K562 (cell line): Measurements from ENCODE around the gene RPS27. TPM values are rescaled to one million over a fixed set of nuclear protein-coding genes. Genes with fewer than 3 reads are reported as not detected.
A peak's percentile ranks its signal among the peaks of the same experiment; 100 is the strongest.

Experiments used
- ARID3A ChIP-seq: IDR thresholded peaks from 2 replicates; pipeline ENCODE4 v1.6.1; 2012; ENCODE audit warnings: low read depth, low read length, improper control_type of control experiment, borderline replicate concordance
- BRF1 ChIP-seq: IDR thresholded peaks from 3 replicates; pipeline ENCODE4 v1.6.1; 2011; ENCODE audit warnings: borderline replicate concordance, mild to moderate bottlenecking; ENCODE audit not compliant: insufficient read length; ENCODE audit errors: extremely low read depth
- CEBPB ChIP-seq: fragments of 450-650 bp; IDR thresholded peaks from 2 replicates; pipeline ENCODE4 v1.6.1; 2016; ENCODE audit warnings: missing genetic modification characterization, missing compliant biosample characterization
- DIDO1 ChIP-seq: fragments of 450-650 bp; IDR thresholded peaks from 2 replicates; pipeline ENCODE4 v1.6.1; 2016; ENCODE audit warnings: low read depth, missing biosample characterization, missing genetic modification characterization
- FOXK1 ChIP-seq: sonication (generic); formaldehyde crosslinking; IDR thresholded peaks from 2 replicates; pipeline ENCODE4 v1.8.0; 2022; ENCODE audit warnings: missing genetic modification reagents, mild to moderate bottlenecking, borderline replicate concordance
- KHSRP ChIP-seq: fragments of 450-650 bp; IDR thresholded peaks from 2 replicates; pipeline ENCODE4 v1.6.1; 2017
- NFE2L1 ChIP-seq: fragments of 450-650 bp; IDR thresholded peaks from 2 replicates; pipeline ENCODE4 v1.6.1; 2016; ENCODE audit warnings: missing genetic modification characterization, low read depth, mild to moderate bottlenecking, missing compliant biosample characterization, moderate library complexity, borderline replicate concordance
- PHTF2 ChIP-seq: fragments of 250-450 bp; sonication (Bioruptor Pico); IDR thresholded peaks from 2 replicates; pipeline ENCODE4 v1.5.0; 2021; ENCODE audit warnings: mild to moderate bottlenecking
- POLR2B ChIP-seq: fragments of 450-650 bp; IDR thresholded peaks from 2 replicates; pipeline ENCODE4 v1.6.1; 2018; ENCODE audit warnings: low read depth; ENCODE audit not compliant: partially characterized antibody
- RBM15 ChIP-seq: fragments of 200-400 bp; formaldehyde crosslinking; IDR thresholded peaks from 2 replicates; pipeline ENCODE4 v1.6.1; 2018; ENCODE audit warnings: mild to moderate bottlenecking, low read length, moderate library complexity; ENCODE audit not compliant: insufficient read depth
- RFX5 ChIP-seq: IDR thresholded peaks from 2 replicates; pipeline ENCODE4 v1.6.1; 2011; ENCODE audit warnings: low read depth, mild to moderate bottlenecking, improper control_type of control experiment, low read length
- SMAD4 ChIP-seq: fragments of 250-450 bp; sonication (Bioruptor Pico); conservative IDR thresholded peaks from 2 replicates; pipeline ENCODE4 v1.8.0; 2021; ENCODE audit warnings: inconsistent platforms, mild to moderate bottlenecking, moderate library complexity
- STAT6 ChIP-seq: sonication (generic); formaldehyde crosslinking; IDR thresholded peaks from 2 replicates; pipeline ENCODE4 v1.8.1; 2023; ENCODE audit warnings: mild to moderate bottlenecking, missing genetic modification reagents
- TAF1 ChIP-seq: IDR thresholded peaks from 2 replicates; pipeline ENCODE4 v1.6.1; 2011; ENCODE audit warnings: mild to moderate bottlenecking, low read length, moderate library complexity; ENCODE audit not compliant: insufficient read depth, control insufficient read depth, severe bottlenecking; ENCODE audit errors: extremely low read depth
- THRA ChIP-seq: fragments of 450-650 bp; IDR thresholded peaks from 2 replicates; pipeline ENCODE4 v1.6.1; 2017; ENCODE audit warnings: mild to moderate bottlenecking, moderate library complexity
- TRIM28 ChIP-seq: fragments of 450-650 bp; IDR thresholded peaks from 2 replicates; pipeline ENCODE4 v1.6.1; 2017
- YY1 ChIP-seq, 3 experiments: IDR thresholded peaks; 2 replicates each; pipeline ENCODE4 v1.6.1; 2011; ENCODE audit warnings: low read length in 2 of 3, mild to moderate bottlenecking in 2 of 3, moderate library complexity in 2 of 3, borderline replicate concordance in 1 of 3, control low read depth in 1 of 3, low read depth in 1 of 3; ENCODE audit not compliant: insufficient read depth in 3 of 3, insufficient replicate concordance in 2 of 3, control insufficient read depth in 1 of 3, insufficient read length in 1 of 3; ENCODE audit errors: extremely low read depth in 1 of 3
- ZNF175 ChIP-seq: fragments of 200-800 bp; sonication (Bioruptor generic); IDR thresholded peaks from 2 replicates; pipeline ENCODE4 v1.6.1; 2016; ENCODE audit warnings: low read depth, mild to moderate bottlenecking, missing genetic modification characterization, missing compliant biosample characterization
- polyA plus RNA-seq, 8 experiments: library from polyadenylated mRNA; depleted of rRNA in 4 of 8; stranded (reverse) in 5 of 8; unstranded in 3 of 8; fragments of >200 nt; fragmentation: Nextera tagmentation in 2 of 8; fragmentation: Illumina TruSeq in 1 of 8; extraction: Ambion mirVana in 2 of 8; extraction: Trizol in 1 of 8; gene quantifications; 2 replicates each; pipeline versions ENCODE4 v1.2.1 to v1.2.3, GENCODE V29; 2011 to 2014; ENCODE audit warnings: inconsistent platforms in 1 of 8, missing spikeins in 1 of 8
- total RNA-seq, 7 experiments: library from RNA; depleted of rRNA in 6 of 7; stranded (reverse); fragments of >200 nt in 6 of 7; fragmentation: Illumina TruSeq in 2 of 7; extraction: Trizol in 2 of 7; gene quantifications; 2 replicates each; pipeline versions ENCODE4 v1.2.1 to v1.2.3, GENCODE V29; 2011 to 2021; ENCODE audit warnings: low replicate concordance in 1 of 7

Gene RPS27
- total and polyA plus RNA-seq, 9 of the 15 experiments (the other 6 are each of a cell fraction or from before 2014, with no cell fraction given) = 2,091 to 9,377 (median 6,706) TPM

- no peak for TF ChIP-seq PHTF2 (CRISPR knock-in tag)
- TF ChIP-seq CEBPB (tag) = no peak
- no peak for TF ChIP-seq ARID3A
- no peak for TF ChIP-seq NFE2L1
- 0 out of 2 replicates have a peak, but pooled peaks have one; percentile 45 for TF ChIP-seq DIDO1 (tag)
- TF ChIP-seq POLR2B = peak; percentile 89
- TF ChIP-seq RFX5 = no peak
- no peak for TF ChIP-seq BRF1
- no peak; the same call in 1 of the 2 replicates for TF ChIP-seq STAT6
- no peak for TF ChIP-seq KHSRP
- 0 out of 2 replicates have a peak, but pooled peaks have one; percentile 3 for TF ChIP-seq ZNF175 (CRISPR knock-in tag)
- TF ChIP-seq FOXK1 (CRISPR knock-in tag) = peak; percentile 69; the same call in 1 of the 2 replicates
- TF ChIP-seq THRA = no peak
- 0 out of 2 replicates have a peak, but pooled peaks have one; percentile 58 for TF ChIP-seq SMAD4 (CRISPR knock-in tag)
- no peak for TF ChIP-seq RBM15
- peak; percentile 78 for TF ChIP-seq TAF1
- TF ChIP-seq YY1 (IDR thresholded peaks at IDR 0.05; ENCODE audit: borderline replicate concordance in 1 of 3, control insufficient read depth in 1 of 3, extremely low read depth in 1 of 3, insufficient read depth in 3 of 3, insufficient read length in 1 of 3, insufficient replicate concordance in 2 of 3, low read depth in 1 of 3, low read length in 2 of 3) = peak in 2 of 3 experiments; percentile 87 to 93
- no peak for TF ChIP-seq TRIM28
These were observed 23.2 kb upstream of the RPS27 start, which contains the start of gene CREB3L4 (continued) for GRCh38 chr1:153967107-153967999.
